Vagina (tissue), 2 donors: ENCODE data around the gene ASPSCR1. TPM values are rescaled to one million over a fixed set of nuclear protein-coding genes. Genes with fewer than 3 reads are reported as not detected.
A peak's percentile ranks its signal among the peaks of the same experiment; 100 is the strongest.

Experiments
- DNase-seq, 2 donors: peaks; one replicate each; pipeline ENCODE4 v3.0.0-alpha.2; 2017; ENCODE audit errors: extremely low spot score in 2 of 2
- H3K27ac ChIP-seq: fragments of 200-600 bp; sonication (generic); one replicate; pipeline ENCODE4 v1.5.1; 2019
- H3K27me3 ChIP-seq: fragments of 200-600 bp; sonication (generic); one replicate; pipeline ENCODE4 v1.5.1; 2019
- H3K36me3 ChIP-seq, 2 donors: fragments of 200-600 bp; sonication (generic); one replicate each; pipeline ENCODE4 v1.5.1; 2017 to 2019
- H3K4me1 ChIP-seq: fragments of 200-600 bp; sonication (generic); one replicate; pipeline ENCODE4 v1.5.1; 2019
- H3K4me3 ChIP-seq, 2 donors: fragments of 200-600 bp; sonication (generic); 1 replicate in 1 of 2; 2 replicates in 1 of 2; pipeline ENCODE4 v1.5.1; 2016 to 2019
- H3K9me3 ChIP-seq: fragments of 200-600 bp; sonication (generic); one replicate; pipeline ENCODE4 v1.5.1; 2019
- POLR2A ChIP-seq, 2 donors: fragments of 450-650 bp; IDR thresholded peaks; one replicate each; pipeline ENCODE4 v1.6.1; 2017; ENCODE audit warnings: antibody characterized with exemption in 2 of 2, mild to moderate bottlenecking in 2 of 2, moderate library complexity in 2 of 2
- POLR2AphosphoS5 ChIP-seq, 2 donors: sonication (generic); formaldehyde crosslinking; IDR thresholded peaks; one replicate each; pipeline ENCODE4 v1.9.0; 2017; ENCODE audit warnings: antibody characterized with exemption in 2 of 2, mild to moderate bottlenecking in 2 of 2, low read depth in 1 of 2; ENCODE audit not compliant: insufficient read depth in 1 of 2
- intact Hi-C: fragments of 100-400 bp; cut with DNase I; formaldehyde crosslinking; loops from one replicate; pipeline ENCODE4 v1.15.1; 2023
- total RNA-seq: library from RNA; depleted of rRNA; stranded (reverse); fragments of >200 nt; gene quantifications from one replicate; pipeline ENCODE4 v1.2.3, GENCODE V29; 2016
- TF ChIP-seq, protein P1 (sequence below), 3 experiments: fragments of 450-650 bp in 2 of 3; fragments of 200-600 bp in 1 of 3; sonication (generic) in 1 of 3; IDR thresholded peaks; one replicate each; pipeline ENCODE4 v1.5.1; 2017 to 2019; ENCODE audit warnings: antibody characterized with exemption in 3 of 3, mild to moderate bottlenecking in 2 of 3, moderate library complexity in 2 of 3

The ASPSCR1 gene
- total RNA-seq, 1 donor from 2014 or later, result 31.2 TPM

DNA sequence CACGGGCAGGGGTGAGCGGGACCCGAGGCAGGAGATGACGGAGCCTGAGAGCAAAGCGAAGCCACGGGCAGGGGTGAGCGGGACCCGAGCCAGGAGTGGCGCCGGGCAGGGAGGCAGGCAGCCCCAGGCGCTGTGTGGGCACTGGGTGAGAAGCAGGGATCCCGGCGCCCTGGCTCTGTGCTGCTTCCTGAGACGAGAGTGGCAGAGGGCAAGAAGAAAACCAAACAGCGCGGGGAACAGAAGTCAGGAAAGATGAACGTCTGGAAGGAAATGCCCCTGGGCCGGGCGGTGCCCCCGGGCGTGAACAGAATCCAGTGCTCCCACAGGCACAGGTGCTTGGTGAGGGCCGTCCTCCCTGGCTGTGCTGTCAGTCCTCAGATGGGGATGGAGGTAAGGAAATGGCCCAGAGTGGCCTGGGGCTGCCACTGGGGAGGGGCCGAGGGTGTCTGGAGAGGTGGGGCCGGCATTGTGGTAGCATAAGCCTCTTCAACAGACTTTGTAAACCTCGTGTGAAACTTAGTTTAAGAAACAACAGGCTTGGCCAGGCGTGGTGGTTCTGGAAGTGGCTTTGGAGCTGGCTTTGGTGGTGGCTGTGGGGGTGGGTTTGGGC, 9.8 kb downstream of the ASPSCR1 start:
- intact Hi-C loops, result no loop called here
- Histone ChIP-seq H3K27ac (no peak overlapping the region), H3K4me1 (peaks cover 16% of the 10 kb centered on the region), H3K36me3 (peaks cover 0 to 25% of the 10 kb centered on the region in 2 donors), H3K4me3 (no peak overlapping the region), H3K9me3 (no peaks in the 10 kb centered on the region), H3K27me3 (no peaks in the 10 kb centered on the region)
- DNase-seq, result no peak
- TF ChIP-seq POLR2A (IDR thresholded peaks at IDR 0.05), result no peak
- TF ChIP-seq, protein P1, sequence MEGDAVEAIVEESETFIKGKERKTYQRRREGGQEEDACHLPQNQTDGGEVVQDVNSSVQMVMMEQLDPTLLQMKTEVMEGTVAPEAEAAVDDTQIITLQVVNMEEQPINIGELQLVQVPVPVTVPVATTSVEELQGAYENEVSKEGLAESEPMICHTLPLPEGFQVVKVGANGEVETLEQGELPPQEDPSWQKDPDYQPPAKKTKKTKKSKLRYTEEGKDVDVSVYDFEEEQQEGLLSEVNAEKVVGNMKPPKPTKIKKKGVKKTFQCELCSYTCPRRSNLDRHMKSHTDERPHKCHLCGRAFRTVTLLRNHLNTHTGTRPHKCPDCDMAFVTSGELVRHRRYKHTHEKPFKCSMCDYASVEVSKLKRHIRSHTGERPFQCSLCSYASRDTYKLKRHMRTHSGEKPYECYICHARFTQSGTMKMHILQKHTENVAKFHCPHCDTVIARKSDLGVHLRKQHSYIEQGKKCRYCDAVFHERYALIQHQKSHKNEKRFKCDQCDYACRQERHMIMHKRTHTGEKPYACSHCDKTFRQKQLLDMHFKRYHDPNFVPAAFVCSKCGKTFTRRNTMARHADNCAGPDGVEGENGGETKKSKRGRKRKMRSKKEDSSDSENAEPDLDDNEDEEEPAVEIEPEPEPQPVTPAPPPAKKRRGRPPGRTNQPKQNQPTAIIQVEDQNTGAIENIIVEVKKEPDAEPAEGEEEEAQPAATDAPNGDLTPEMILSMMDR (IDR thresholded peaks at IDR 0.05), result no peak
- no peak for TF ChIP-seq POLR2AphosphoS5 (IDR thresholded peaks at IDR 0.05; ENCODE audit: insufficient read depth in 1 of 2, low read depth in 1 of 2)

DNA sequence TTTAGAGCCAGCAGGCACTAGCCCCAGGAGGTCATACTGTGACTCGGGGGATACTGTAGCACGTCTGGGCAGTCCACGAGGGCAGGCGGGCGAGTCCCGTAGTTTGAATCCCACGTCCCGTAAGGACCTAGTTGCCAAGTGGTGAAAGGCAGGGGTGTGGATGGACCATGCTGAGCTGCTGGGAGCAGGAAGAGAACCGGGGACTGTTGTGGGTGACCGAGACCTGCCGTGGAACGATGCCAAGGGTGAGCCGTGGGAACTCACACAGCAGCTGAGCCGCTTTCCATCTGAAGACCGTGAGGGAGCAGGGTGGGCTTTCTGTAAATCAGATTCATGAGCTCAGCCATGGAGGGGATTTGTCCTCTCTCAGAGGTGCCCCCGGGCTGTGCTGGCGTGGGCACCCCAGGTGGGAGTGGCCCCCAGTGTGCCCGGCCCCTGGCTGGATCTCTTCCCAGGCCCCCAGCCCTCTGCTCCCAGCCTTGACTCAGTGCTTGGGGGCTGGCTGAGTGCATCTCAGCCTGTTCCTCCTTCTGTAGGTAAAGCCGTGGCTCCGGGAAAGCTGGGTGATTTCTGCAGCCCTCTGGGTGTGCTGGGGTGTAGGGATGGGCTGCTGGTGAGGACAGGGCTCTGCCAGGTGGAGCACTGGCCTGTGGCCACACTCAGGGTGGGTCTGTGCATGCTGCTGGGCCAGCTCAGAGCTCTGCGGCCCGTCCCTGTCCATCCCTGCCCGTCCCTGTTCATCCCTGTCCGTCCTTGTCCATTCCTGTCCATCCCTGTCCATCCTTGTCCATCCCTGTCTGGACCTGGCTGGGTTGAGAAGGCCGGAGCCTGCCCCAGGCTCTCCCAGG, 13.6 kb downstream of the ASPSCR1 start:
- Histone ChIP-seq H3K27ac (peak overlapping the region; percentile 53), H3K4me3 (no peak overlapping the region), H3K9me3 (no peaks in the 10 kb centered on the region), H3K36me3 (peaks cover 0 to 5% of the 10 kb centered on the region in 2 donors), H3K4me1 (peaks cover 30% of the 10 kb centered on the region), H3K27me3 (no peaks in the 10 kb centered on the region)
- DNase-seq, result no peak
- no peak for TF ChIP-seq POLR2AphosphoS5 (IDR thresholded peaks at IDR 0.05; ENCODE audit: insufficient read depth in 1 of 2, low read depth in 1 of 2)
- TF ChIP-seq POLR2A (IDR thresholded peaks at IDR 0.05), result no peak
- TF ChIP-seq, protein P1 (IDR thresholded peaks at IDR 0.05), result no peak
- intact Hi-C loops, result no loop called here

DNA sequence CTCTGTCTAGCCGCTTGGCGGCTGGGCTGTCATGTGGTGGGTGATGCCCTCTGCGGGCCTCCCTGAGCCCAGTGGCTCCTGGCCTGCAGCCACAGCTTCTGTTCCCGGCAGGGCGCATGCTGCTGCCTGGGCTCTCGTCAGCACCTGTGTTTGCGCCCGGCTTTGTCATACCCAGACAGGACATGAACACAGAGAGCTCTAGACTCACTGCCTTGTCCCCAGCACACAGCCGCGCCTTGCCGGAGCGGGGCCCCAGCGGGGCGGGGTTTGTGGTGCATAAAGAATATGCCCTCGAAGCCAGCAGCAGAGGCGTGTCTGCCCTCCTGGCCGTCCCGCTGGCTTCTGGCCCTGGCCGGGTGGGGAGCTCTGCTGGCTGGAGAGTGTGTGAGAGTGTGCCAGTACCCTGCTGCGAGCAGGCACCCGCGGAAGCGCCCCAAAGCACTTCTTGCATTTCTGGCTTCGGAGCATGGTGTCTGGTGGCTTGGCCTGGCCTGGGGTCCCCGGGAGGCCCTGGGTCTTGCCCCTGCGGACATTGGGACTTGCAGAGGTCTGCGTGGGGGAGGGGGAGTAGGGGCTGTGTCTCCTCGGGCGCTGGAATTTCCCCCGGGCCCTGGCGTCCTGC, 14.4 kb downstream of the ASPSCR1 start:
- peak overlapping the region; percentile 61 for H3K27ac ChIP-seq
- intact Hi-C loops, result no loop called here
- peak overlapping the region in 1 of 2 donors; percentile 8 for H3K4me3 ChIP-seq
- H3K27me3 ChIP-seq, result no peaks in the 10 kb centered on the region
- peaks cover 30% of the 10 kb centered on the region for H3K4me1 ChIP-seq
- no peak for DNase-seq
- no peaks in the 10 kb centered on the region for H3K36me3 ChIP-seq
- TF ChIP-seq POLR2A (IDR thresholded peaks at IDR 0.05) (no peak), POLR2AphosphoS5 (IDR thresholded peaks at IDR 0.05; ENCODE audit: insufficient read depth in 1 of 2, low read depth in 1 of 2) (peak in 1 of 2 donors; percentile 52)
- TF ChIP-seq, protein P1 (IDR thresholded peaks at IDR 0.05), result no peak
- no peaks in the 10 kb centered on the region for H3K9me3 ChIP-seq

DNA sequence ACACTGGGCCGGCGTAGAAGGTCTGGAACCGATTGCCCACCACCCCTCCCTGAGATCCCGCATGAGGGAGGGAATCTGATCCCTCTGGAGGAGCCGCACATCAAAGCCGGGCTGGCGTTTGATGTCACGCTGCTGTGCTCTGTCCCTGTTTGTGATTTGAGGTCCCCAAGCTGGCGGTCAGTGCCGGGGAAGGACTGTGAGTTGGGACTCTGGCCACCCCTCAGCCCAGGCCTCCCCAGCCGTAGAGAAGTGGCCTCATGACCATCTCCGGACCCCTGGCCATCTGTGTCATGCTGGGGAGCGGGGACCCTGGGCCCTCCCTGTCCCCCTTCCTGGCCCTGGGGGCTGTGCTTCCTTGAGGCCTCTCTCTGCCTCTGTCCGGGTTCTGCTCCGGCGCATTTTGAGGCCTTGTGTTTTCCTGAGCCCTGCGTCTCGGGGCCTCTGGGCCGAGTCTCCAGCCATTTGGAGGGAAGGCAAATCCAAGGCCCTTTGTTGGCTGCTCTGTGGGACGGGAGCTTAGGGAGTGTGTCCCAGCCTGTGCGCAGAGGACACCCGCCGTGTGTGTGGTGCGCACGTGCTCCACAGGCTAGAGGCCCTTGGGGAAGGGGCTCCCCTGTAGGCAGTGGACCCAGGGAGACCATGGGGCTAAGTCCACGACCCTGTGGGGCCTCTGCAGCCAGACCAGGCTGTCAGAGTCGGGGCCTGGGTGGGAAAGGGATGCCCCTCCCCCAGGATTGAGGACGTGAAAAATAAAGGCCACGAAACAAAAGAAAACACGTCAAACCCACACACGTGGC, 15.1 kb downstream of the ASPSCR1 start:
- intact Hi-C loops, result no loop called here
- Histone ChIP-seq H3K36me3 (no peaks in the 10 kb centered on the region), H3K4me1 (peaks cover 30% of the 10 kb centered on the region), H3K27me3 (no peaks in the 10 kb centered on the region), H3K4me3 (peak overlapping the region in 1 of 2 donors; percentile 8), H3K27ac (peak overlapping the region; percentile 61), H3K9me3 (no peaks in the 10 kb centered on the region)
- no peak for DNase-seq
- no peak for TF ChIP-seq POLR2AphosphoS5 (IDR thresholded peaks at IDR 0.05; ENCODE audit: insufficient read depth in 1 of 2, low read depth in 1 of 2)
- TF ChIP-seq POLR2A (IDR thresholded peaks at IDR 0.05), result no peak
- TF ChIP-seq, protein P1 (IDR thresholded peaks at IDR 0.05), result no peak
